GM23338 (cell line): Measurements from ENCODE around the gene NR2C2. TPM values are rescaled to one million over a fixed set of nuclear protein-coding genes. Genes with fewer than 3 reads are reported as not detected.
A peak's percentile ranks its signal among the peaks of the same experiment; 100 is the strongest.

Experiments
- ATAC-seq: fragments of 200-7000 bp; cut with Tn5 transposase; 3 replicates; pipeline ENCODE4 v1.9.1; 2020
- DNase-seq: peaks from one replicate; pipeline ENCODE4 v3.0.0-alpha.2; 2015; ENCODE audit warnings: low spot score
- H2AFZ ChIP-seq: fragments of 200-600 bp; sonication (generic); 2 replicates; pipeline ENCODE4 v1.8.0; 2016; ENCODE audit warnings: antibody characterized with exemption, mild to moderate bottlenecking, moderate library complexity
- H3F3A ChIP-seq: fragments of 200-600 bp; sonication (generic); replicated peaks from 2 replicates; pipeline ENCODE4 v1.8.0; 2017; ENCODE audit warnings: antibody characterized with exemption, mixed run types, low read depth
- H3K27ac ChIP-seq: fragments of 200-600 bp; sonication (generic); 2 replicates; pipeline ENCODE4 v1.6.1; 2016; ENCODE audit warnings: low read depth
- H3K27me3 ChIP-seq: fragments of 200-600 bp; sonication (generic); 2 replicates; pipeline ENCODE4 v1.8.0; 2016; ENCODE audit warnings: mild to moderate bottlenecking, mixed run types, moderate library complexity; ENCODE audit not compliant: insufficient read depth
- H3K36me3 ChIP-seq: fragments of 200-600 bp; sonication (generic); 2 replicates; pipeline ENCODE4 v1.8.0; 2016; ENCODE audit warnings: mild to moderate bottlenecking; ENCODE audit not compliant: insufficient read depth
- H3K4me1 ChIP-seq: fragments of 200-600 bp; sonication (generic); 2 replicates; pipeline ENCODE4 v1.8.0; 2016; ENCODE audit warnings: mild to moderate bottlenecking, moderate library complexity; ENCODE audit not compliant: insufficient read depth
- H3K4me2 ChIP-seq: fragments of 200-600 bp; sonication (generic); 2 replicates; pipeline ENCODE4 v1.7.1; 2017; ENCODE audit warnings: mixed run types
- H3K4me3 ChIP-seq: fragments of 200-600 bp; sonication (generic); 2 replicates; pipeline ENCODE4 v1.6.1; 2016; ENCODE audit warnings: mixed run types
- H3K79me2 ChIP-seq: fragments of 200-600 bp; sonication (generic); replicated peaks from 2 replicates; pipeline ENCODE4 v1.8.0; 2017; ENCODE audit warnings: mild to moderate bottlenecking; ENCODE audit not compliant: insufficient read depth
- H3K9me2 ChIP-seq: fragments of 200-600 bp; sonication (generic); 2 replicates; pipeline ENCODE4 v1.8.0; 2017; ENCODE audit not compliant: insufficient read depth
- H4K20me1 ChIP-seq: fragments of 200-600 bp; sonication (generic); replicated peaks from 2 replicates; pipeline ENCODE4 v1.8.0; 2017; ENCODE audit warnings: mild to moderate bottlenecking; ENCODE audit not compliant: insufficient read depth
- H3K27ac Mint-ChIP-seq: 2 replicates; pipeline ENCODE4 v1.8.0; 2020; ENCODE audit warnings: inconsistent platforms, mild to moderate bottlenecking, moderate library complexity, mixed read lengths
- H3K27me3 Mint-ChIP-seq: 3 replicates; pipeline ENCODE4 v1.8.0; 2022; ENCODE audit warnings: low read depth, mild to moderate bottlenecking, moderate library complexity, mixed read lengths, inconsistent platforms; ENCODE audit not compliant: insufficient read depth, poor library complexity
- H3K36me3 Mint-ChIP-seq: 3 replicates; pipeline ENCODE4 v1.8.0; 2021; ENCODE audit warnings: low read depth, mild to moderate bottlenecking, inconsistent platforms, moderate library complexity, mixed read lengths
- H3K4me1 Mint-ChIP-seq: 3 replicates; pipeline ENCODE4 v1.8.0; 2020; ENCODE audit warnings: mild to moderate bottlenecking, inconsistent platforms, mixed read lengths
- H3K4me3 Mint-ChIP-seq: 3 replicates; pipeline ENCODE4 v1.8.0; 2021; ENCODE audit warnings: moderate library complexity, mild to moderate bottlenecking, inconsistent platforms, mixed read lengths
- H3K9me3 Mint-ChIP-seq: 3 replicates; pipeline ENCODE4 v1.8.0; 2020; ENCODE audit warnings: moderate library complexity, mild to moderate bottlenecking, inconsistent platforms, mixed read lengths
- CREB1 ChIP-seq: fragments of 250-450 bp; sonication (Bioruptor Pico); IDR thresholded peaks from 2 replicates; pipeline ENCODE4 v1.5.0; 2020; ENCODE audit warnings: low read depth, mild to moderate bottlenecking, moderate library complexity
- EZH2 ChIP-seq: fragments of 200-600 bp; sonication (generic); IDR thresholded peaks from one replicate; pipeline ENCODE4 v1.8.0; 2017; ENCODE audit warnings: antibody characterized with exemption, mild to moderate bottlenecking, low read depth; ENCODE audit not compliant: unreplicated experiment
- EZH2phosphoT487 ChIP-seq: fragments of 200-600 bp; sonication (generic); IDR thresholded peaks from one replicate; pipeline ENCODE4 v1.8.1; 2018; ENCODE audit warnings: antibody characterized with exemption; ENCODE audit not compliant: unreplicated experiment
- JUNB ChIP-seq: IDR thresholded peaks from one replicate; pipeline ENCODE4 v1.6.1; 2016; ENCODE audit warnings: antibody characterized with exemption; ENCODE audit not compliant: unreplicated experiment
- NANOG ChIP-seq: IDR thresholded peaks from 2 replicates; pipeline ENCODE4 v1.6.1; 2016; ENCODE audit warnings: antibody characterized with exemption, borderline replicate concordance
- POLR2AphosphoS5 ChIP-seq: IDR thresholded peaks from 2 replicates; pipeline ENCODE4 v1.6.1; 2016; ENCODE audit warnings: antibody characterized with exemption, low read depth
- STAT1 ChIP-seq: IDR thresholded peaks from one replicate; pipeline ENCODE4 v1.6.1; 2016; ENCODE audit warnings: antibody characterized with exemption; ENCODE audit not compliant: unreplicated experiment
- ZNF114 ChIP-seq: fragments of 250-450 bp; sonication (Bioruptor Pico); IDR thresholded peaks from 2 replicates; pipeline ENCODE4 v1.5.0; 2020; ENCODE audit warnings: mild to moderate bottlenecking, moderate library complexity
- ZNF331 ChIP-seq: fragments of 250-450 bp; sonication (Bioruptor Pico); IDR thresholded peaks from 2 replicates; pipeline ENCODE4 v1.5.0; 2020; ENCODE audit warnings: low read depth, mild to moderate bottlenecking, moderate library complexity
- polyA plus RNA-seq: library from polyadenylated mRNA; unstranded; fragments of >200 nt; fragmentation: Nextera tagmentation; extraction: Ambion mirVana; gene quantifications from 2 replicates; pipeline ENCODE4 v1.2.1, GENCODE V29; 2016
- total RNA-seq: library from RNA; depleted of rRNA; stranded (reverse); fragments of >200 nt; shearing (Covaris generic); gene quantifications from 2 replicates; pipeline ENCODE4 v1.2.3, GENCODE V29; 2014
- TF ChIP-seq, protein P1 (sequence below): IDR thresholded peaks from one replicate; pipeline ENCODE4 v1.6.1; 2018; ENCODE audit warnings: antibody characterized with exemption; ENCODE audit not compliant: unreplicated experiment
- TF ChIP-seq, protein P2 (sequence below): fragments of 250-450 bp; sonication (Bioruptor Pico); IDR thresholded peaks from 2 replicates; pipeline ENCODE4 v1.5.0; 2020; ENCODE audit warnings: mild to moderate bottlenecking, moderate library complexity
- TF ChIP-seq, protein P3 (sequence below), 2 experiments: fragments of 200-600 bp in 1 of 2; sonication (generic) in 1 of 2; conservative IDR thresholded peaks; 2 replicates each; pipeline versions ENCODE4 v1.5.1 to v1.6.1; 2016 to 2017; ENCODE audit warnings: antibody characterized with exemption in 2 of 2, low read depth in 2 of 2, mild to moderate bottlenecking in 2 of 2, moderate library complexity in 1 of 2
- TF ChIP-seq, protein P4 (sequence below): IDR thresholded peaks from 2 replicates; pipeline ENCODE4 v1.6.1; 2016; ENCODE audit warnings: antibody characterized with exemption

Gene NR2C2
- total and polyA plus RNA-seq, 2 experiments from 2014 or later: 12.0 to 57.2 TPM

DNA sequence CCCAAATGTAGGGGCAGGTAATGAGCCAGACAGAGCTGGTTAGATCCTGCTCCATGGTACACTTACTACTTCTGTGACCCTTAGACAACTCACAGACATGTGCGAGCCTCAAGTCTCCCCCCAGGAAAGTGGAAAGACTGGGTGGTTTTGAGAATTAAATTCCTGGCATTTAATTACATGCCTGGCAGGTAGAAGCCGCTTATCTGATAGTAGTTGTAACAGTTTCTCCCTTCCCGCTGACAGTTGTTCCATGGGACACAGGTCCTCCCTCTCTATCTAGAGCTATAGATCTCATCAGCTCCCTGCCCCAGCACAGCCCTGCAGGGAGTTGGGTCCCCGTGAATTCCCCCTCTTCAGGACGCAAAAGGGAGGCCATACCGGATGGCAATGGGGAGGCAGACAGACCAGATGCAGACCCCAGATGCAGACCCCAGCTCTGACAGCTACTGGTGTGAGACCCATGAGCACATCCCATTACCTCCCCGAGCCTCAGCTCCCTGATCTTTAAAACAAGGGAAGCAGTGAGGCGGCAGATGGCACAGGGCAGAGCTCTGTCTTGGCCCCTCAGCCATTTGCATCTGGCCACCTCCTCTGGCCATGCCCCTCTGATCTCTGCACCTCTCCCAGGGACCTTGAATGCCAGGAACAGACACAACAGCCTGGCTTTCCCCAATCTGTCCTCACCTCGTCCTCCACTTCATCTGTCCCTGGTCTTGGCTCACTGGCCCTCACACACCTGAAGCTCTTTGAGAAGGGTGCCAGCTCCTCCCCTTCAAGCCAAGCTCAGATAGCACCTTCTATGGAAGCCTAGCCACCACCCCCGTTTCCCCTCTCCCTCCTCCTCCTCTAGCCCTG is 34.1 kb upstream of the NR2C2 start:
- Mint-ChIP-seq H3K27me3 (peaks cover 6% of the 10 kb centered on the region), H3K4me1 (peaks cover 5% of the 10 kb centered on the region; the same call in 2 of the 3 replicates), H3K4me3 (no peak overlapping the region), H3K36me3 (no peaks in the 10 kb centered on the region), H3K9me3 (no peaks in the 10 kb centered on the region), H3K27ac (no peak overlapping the region)
- no peaks in the 10 kb centered on the region for H3K4me1 ChIP-seq
- no peak overlapping the region for H3K4me3 ChIP-seq
- DNase-seq (no peak), ATAC-seq (peak; percentile 21; the same call in 2 of the 3 replicates)
- no peaks in the 10 kb centered on the region for H3F3A ChIP-seq
- no peaks in the 10 kb centered on the region for H3K9me2 ChIP-seq
- TF ChIP-seq EZH2phosphoT487: no peak
- TF ChIP-seq, protein P1, sequence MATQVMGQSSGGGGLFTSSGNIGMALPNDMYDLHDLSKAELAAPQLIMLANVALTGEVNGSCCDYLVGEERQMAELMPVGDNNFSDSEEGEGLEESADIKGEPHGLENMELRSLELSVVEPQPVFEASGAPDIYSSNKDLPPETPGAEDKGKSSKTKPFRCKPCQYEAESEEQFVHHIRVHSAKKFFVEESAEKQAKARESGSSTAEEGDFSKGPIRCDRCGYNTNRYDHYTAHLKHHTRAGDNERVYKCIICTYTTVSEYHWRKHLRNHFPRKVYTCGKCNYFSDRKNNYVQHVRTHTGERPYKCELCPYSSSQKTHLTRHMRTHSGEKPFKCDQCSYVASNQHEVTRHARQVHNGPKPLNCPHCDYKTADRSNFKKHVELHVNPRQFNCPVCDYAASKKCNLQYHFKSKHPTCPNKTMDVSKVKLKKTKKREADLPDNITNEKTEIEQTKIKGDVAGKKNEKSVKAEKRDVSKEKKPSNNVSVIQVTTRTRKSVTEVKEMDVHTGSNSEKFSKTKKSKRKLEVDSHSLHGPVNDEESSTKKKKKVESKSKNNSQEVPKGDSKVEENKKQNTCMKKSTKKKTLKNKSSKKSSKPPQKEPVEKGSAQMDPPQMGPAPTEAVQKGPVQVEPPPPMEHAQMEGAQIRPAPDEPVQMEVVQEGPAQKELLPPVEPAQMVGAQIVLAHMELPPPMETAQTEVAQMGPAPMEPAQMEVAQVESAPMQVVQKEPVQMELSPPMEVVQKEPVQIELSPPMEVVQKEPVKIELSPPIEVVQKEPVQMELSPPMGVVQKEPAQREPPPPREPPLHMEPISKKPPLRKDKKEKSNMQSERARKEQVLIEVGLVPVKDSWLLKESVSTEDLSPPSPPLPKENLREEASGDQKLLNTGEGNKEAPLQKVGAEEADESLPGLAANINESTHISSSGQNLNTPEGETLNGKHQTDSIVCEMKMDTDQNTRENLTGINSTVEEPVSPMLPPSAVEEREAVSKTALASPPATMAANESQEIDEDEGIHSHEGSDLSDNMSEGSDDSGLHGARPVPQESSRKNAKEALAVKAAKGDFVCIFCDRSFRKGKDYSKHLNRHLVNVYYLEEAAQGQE: no peak
- no peak for TF ChIP-seq POLR2AphosphoS5
- TF ChIP-seq, protein P2, sequence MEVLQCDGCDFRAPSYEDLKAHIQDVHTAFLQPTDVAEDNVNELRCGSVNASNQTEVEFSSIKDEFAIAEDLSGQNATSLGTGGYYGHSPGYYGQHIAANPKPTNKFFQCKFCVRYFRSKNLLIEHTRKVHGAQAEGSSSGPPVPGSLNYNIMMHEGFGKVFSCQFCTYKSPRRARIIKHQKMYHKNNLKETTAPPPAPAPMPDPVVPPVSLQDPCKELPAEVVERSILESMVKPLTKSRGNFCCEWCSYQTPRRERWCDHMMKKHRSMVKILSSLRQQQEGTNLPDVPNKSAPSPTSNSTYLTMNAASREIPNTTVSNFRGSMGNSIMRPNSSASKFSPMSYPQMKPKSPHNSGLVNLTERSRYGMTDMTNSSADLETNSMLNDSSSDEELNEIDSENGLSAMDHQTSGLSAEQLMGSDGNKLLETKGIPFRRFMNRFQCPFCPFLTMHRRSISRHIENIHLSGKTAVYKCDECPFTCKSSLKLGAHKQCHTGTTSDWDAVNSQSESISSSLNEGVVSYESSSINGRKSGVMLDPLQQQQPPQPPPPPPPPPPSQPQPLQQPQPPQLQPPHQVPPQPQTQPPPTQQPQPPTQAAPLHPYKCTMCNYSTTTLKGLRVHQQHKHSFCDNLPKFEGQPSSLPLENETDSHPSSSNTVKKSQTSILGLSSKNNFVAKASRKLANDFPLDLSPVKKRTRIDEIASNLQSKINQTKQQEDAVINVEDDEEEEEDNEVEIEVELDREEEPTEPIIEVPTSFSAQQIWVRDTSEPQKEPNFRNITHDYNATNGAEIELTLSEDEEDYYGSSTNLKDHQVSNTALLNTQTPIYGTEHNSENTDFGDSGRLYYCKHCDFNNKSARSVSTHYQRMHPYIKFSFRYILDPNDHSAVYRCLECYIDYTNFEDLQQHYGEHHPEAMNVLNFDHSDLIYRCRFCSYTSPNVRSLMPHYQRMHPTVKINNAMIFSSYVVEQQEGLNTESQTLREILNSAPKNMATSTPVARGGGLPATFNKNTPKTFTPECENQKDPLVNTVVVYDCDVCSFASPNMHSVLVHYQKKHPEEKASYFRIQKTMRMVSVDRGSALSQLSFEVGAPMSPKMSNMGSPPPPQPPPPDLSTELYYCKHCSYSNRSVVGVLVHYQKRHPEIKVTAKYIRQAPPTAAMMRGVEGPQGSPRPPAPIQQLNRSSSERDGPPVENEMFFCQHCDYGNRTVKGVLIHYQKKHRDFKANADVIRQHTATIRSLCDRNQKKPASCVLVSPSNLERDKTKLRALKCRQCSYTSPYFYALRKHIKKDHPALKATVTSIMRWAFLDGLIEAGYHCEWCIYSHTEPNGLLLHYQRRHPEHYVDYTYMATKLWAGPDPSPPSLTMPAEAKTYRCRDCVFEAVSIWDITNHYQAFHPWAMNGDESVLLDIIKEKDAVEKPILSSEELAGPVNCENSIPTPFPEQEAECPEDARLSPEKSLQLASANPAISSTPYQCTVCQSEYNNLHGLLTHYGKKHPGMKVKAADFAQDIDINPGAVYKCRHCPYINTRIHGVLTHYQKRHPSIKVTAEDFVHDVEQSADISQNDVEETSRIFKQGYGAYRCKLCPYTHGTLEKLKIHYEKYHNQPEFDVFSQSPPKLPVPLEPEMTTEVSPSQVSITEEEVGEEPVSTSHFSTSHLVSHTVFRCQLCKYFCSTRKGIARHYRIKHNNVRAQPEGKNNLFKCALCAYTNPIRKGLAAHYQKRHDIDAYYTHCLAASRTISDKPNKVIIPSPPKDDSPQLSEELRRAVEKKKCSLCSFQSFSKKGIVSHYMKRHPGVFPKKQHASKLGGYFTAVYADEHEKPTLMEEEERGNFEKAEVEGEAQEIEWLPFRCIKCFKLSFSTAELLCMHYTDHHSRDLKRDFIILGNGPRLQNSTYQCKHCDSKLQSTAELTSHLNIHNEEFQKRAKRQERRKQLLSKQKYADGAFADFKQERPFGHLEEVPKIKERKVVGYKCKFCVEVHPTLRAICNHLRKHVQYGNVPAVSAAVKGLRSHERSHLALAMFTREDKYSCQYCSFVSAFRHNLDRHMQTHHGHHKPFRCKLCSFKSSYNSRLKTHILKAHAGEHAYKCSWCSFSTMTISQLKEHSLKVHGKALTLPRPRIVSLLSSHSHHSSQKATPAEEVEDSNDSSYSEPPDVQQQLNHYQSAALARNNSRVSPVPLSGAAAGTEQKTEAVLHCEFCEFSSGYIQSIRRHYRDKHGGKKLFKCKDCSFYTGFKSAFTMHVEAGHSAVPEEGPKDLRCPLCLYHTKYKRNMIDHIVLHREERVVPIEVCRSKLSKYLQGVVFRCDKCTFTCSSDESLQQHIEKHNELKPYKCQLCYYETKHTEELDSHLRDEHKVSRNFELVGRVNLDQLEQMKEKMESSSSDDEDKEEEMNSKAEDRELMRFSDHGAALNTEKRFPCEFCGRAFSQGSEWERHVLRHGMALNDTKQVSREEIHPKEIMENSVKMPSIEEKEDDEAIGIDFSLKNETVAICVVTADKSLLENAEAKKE (CRISPR knock-in tag): no peak
- TF ChIP-seq CREB1: no peak
- no peak for TF ChIP-seq NANOG
- TF ChIP-seq JUNB: no peak
- no peak for TF ChIP-seq ZNF114 (CRISPR knock-in tag)
- TF ChIP-seq, protein P3, sequence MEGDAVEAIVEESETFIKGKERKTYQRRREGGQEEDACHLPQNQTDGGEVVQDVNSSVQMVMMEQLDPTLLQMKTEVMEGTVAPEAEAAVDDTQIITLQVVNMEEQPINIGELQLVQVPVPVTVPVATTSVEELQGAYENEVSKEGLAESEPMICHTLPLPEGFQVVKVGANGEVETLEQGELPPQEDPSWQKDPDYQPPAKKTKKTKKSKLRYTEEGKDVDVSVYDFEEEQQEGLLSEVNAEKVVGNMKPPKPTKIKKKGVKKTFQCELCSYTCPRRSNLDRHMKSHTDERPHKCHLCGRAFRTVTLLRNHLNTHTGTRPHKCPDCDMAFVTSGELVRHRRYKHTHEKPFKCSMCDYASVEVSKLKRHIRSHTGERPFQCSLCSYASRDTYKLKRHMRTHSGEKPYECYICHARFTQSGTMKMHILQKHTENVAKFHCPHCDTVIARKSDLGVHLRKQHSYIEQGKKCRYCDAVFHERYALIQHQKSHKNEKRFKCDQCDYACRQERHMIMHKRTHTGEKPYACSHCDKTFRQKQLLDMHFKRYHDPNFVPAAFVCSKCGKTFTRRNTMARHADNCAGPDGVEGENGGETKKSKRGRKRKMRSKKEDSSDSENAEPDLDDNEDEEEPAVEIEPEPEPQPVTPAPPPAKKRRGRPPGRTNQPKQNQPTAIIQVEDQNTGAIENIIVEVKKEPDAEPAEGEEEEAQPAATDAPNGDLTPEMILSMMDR (conservative IDR thresholded peaks at IDR 0.05; ENCODE audit: low read depth in 2 of 2): no peak
- no peak for TF ChIP-seq STAT1
- TF ChIP-seq, protein P4, sequence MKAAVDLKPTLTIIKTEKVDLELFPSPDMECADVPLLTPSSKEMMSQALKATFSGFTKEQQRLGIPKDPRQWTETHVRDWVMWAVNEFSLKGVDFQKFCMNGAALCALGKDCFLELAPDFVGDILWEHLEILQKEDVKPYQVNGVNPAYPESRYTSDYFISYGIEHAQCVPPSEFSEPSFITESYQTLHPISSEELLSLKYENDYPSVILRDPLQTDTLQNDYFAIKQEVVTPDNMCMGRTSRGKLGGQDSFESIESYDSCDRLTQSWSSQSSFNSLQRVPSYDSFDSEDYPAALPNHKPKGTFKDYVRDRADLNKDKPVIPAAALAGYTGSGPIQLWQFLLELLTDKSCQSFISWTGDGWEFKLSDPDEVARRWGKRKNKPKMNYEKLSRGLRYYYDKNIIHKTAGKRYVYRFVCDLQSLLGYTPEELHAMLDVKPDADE: no peak
- TF ChIP-seq EZH2: no peak
- TF ChIP-seq ZNF331 (CRISPR knock-in tag): no peak
- H3K27me3 ChIP-seq: no peaks in the 10 kb centered on the region
- H3K79me2 ChIP-seq: no peaks in the 10 kb centered on the region
- H3K4me2 ChIP-seq: no peak overlapping the region
- no peak overlapping the region for H3K27ac ChIP-seq
- no peaks in the 10 kb centered on the region for H3K36me3 ChIP-seq
- no peak overlapping the region for H2AFZ ChIP-seq
- no peaks in the 10 kb centered on the region for H4K20me1 ChIP-seq
